GM18870 (cell line): ENCODE measurements around the gene STRIT1.
"Not testable (repeated sequence)": the region's sequence is repeated elsewhere in the genome, so short reads cannot be mapped to it uniquely, and the experiment has no call there.

Experiments used
- ATAC-seq: cut with Tn5 transposase; IDR thresholded peaks from one replicate; pipeline ENCODE4 v1.9.1; 2021; ENCODE audit warnings: moderate library complexity; ENCODE audit not compliant: unreplicated experiment

The STRIT1 gene

GRCh38 chr3:155313916-155314315 is 20.4 kb upstream of the STRIT1 start:
- ATAC-seq = no peak

GRCh38 chr3:155313300-155313699 is 19.8 kb upstream of the STRIT1 start:
- ATAC-seq = no peak

GRCh38 chr3:155312781-155313180 is 19.3 kb upstream of the STRIT1 start:
- ATAC-seq = no peak

GRCh38 chr3:155309581-155309980 is 16.1 kb upstream of the STRIT1 start:
- ATAC-seq = no peak

GRCh38 chr3:155308831-155309230 is 15.3 kb upstream of the STRIT1 start:
- no peak for ATAC-seq

GRCh38 chr3:155307183-155307582 is 13.7 kb upstream of the STRIT1 start:
- no peak for ATAC-seq

GRCh38 chr3:155304394-155304793 is 10.9 kb upstream of the STRIT1 start:
- no peak for ATAC-seq

GRCh38 chr3:155303540-155304097 is 10.1 kb upstream of the STRIT1 start:
- ATAC-seq = no peak

GRCh38 chr3:155302891-155303290 is 9.4 kb upstream of the STRIT1 start:
- no peak for ATAC-seq

GRCh38 chr3:155302481-155302880 is 9.0 kb upstream of the STRIT1 start:
- ATAC-seq = no peak

GRCh38 chr3:155297100-155297499 is 3.6 kb upstream of the STRIT1 start:
- no peak for ATAC-seq

- ATAC-seq = no peak
Observed at GRCh38 chr3:155296413-155296812, 2.9 kb upstream of the STRIT1 start.

- no peak for ATAC-seq
Observed at GRCh38 chr3:155292693-155293092, 790 bp downstream of the STRIT1 start.

- no peak for ATAC-seq
Observed at GRCh38 chr3:155292133-155292532, 1.4 kb downstream of the STRIT1 start.

- no peak for ATAC-seq
Observed at GRCh38 chr3:155286736-155287135, 6.7 kb downstream of the STRIT1 start.

- ATAC-seq = no peak
Observed at GRCh38 chr3:155285936-155286335, 7.5 kb downstream of the STRIT1 start.

GRCh38 chr3:155283092-155284056 is 10.1 kb downstream of the STRIT1 start:
- ATAC-seq = no peak

- no peak for ATAC-seq
Observed at GRCh38 chr3:155282385-155283091, 10.9 kb downstream of the STRIT1 start.

GRCh38 chr3:155281912-155282311 is 11.6 kb downstream of the STRIT1 start:
- no peak for ATAC-seq

GRCh38 chr3:155276089-155276488 is 17.4 kb downstream of the STRIT1 start:
- ATAC-seq = not testable (repeated sequence)

- ATAC-seq = not testable (repeated sequence)
Observed at GRCh38 chr3:155275159-155275754, 18.2 kb downstream of the STRIT1 start.
